GM12892 (cell line): Measurements from ENCODE around the gene ZMPSTE24.
A peak's percentile ranks its signal among the peaks of the same experiment; 100 is the strongest.
"Not testable (repeated sequence)": the region's sequence is repeated elsewhere in the genome, so short reads cannot be mapped to it uniquely, and the experiment has no call there.

Experiments
- DNase-seq: peaks from one replicate; pipeline ENCODE4 v3.0.0; 2011; ENCODE audit not compliant: insufficient read length
- FAIRE-seq: peaks from 2 replicates; lab custom pipeline; 2011; peaks lifted over from hg19 to GRCh38; lab: Jason Lieb, UNC
- POLR2A ChIP-seq: IDR thresholded peaks from 2 replicates; pipeline ENCODE4 v1.6.1; 2011; ENCODE audit warnings: low read depth, low read length, control low read depth
- POLR2AphosphoS5 ChIP-seq: IDR thresholded peaks from 2 replicates; pipeline ENCODE4 v1.6.1; 2011; ENCODE audit warnings: low read depth, low read length, control low read depth
- TAF1 ChIP-seq: IDR thresholded peaks from 2 replicates; pipeline ENCODE4 v1.6.1; 2011; ENCODE audit warnings: low read depth, mild to moderate bottlenecking, control low read depth, low read length, borderline replicate concordance

Gene ZMPSTE24

GRCh38 chr1:40315239-40315794 is 57.3 kb downstream of the ZMPSTE24 start:
- peak; percentile 93 for FAIRE-seq
- TF ChIP-seq POLR2A: peak; percentile 68
- TF ChIP-seq TAF1: peak; percentile 35; the same call in 1 of the 2 replicates
- 0 out of 2 replicates have a peak, but pooled peaks have one; percentile 36 for TF ChIP-seq POLR2AphosphoS5
- DNase-seq: peak; percentile 69

DNA sequence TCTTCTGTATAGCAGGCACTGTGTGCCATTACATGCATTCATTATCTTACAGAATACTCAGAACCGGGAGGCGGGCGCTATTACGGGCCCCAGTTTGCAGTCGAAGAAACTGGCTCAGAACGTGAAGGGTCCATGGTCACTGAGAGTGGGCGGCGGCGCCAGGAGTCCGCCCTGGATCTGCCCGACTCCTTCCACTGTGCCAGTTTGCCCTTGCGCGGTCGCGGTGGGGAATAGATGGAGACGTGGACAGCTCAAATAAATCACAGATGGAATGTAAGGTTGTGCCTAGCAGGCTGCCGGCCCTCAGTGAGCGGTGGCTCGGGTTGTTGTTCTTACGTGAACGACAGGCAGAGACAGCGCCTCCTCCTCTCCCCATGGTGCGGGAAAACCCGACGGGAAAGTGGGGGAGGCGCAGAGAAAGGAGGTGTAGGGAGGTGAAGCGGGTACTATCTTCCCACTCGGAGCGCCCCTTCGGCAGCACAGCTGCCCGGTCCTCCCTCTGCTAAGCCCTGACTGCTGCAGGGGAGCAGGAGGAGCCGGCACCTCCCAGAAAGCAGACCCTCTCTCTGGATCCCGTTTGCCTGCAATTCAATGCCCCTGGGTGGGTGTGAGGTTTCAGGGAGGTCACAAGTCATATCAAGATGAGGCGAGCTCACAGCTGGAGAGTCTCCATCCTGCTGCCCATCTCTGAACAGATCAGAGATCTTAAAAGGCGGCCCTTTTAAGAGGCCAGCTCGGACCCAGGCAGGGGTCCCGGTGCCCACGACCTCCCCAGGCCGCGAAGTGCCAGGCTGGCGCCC is 58.0 kb downstream of the ZMPSTE24 start:
- FAIRE-seq: peak; percentile 89
- TF ChIP-seq POLR2A (no peak), POLR2AphosphoS5 (no peak)
- no peak for DNase-seq

DNA sequence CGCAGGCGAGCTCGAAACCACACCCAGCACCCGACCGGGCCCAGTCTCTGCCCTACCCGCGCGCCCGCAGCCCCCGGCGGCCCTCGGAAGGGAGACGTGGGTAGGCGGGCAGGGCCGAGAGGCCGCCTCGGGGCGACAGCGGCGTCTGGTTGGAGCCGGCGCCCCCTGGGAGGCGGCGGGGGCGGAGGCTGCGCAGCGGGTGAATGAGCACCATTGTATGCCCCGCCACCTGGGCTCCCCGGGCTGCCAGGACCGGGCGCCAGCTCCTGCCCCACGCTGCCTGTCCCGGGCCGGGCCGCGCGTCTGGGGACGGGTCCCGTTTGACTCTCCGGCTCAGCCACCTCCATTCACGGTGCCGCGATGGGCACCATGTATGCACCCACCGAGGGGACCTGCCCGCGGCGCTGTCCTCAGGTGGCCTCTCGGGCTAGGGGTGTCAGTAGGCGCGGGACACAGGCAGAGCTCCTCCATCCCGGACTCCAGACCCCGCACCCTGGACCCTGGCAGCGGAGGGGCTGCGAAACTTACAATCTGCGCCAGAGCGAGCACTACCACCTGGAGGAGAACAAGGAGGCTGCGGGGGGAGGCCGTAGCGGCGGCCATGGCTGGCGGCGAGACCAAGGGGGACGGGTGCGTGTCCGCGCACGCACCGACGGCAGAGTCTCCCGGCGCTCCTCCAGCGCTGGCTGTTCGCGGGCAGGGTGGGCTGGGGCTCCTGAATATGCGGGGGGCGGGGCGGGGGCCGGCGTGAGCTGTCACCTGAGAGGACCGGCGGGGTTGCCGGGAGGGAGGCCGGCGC is 58.8 kb downstream of the ZMPSTE24 start, which contains the start of gene COL9A2:
COL9A2 (minus strand) TSS at position 692 of the 799 bp plus-strand sequence; CDS start at position 603, 89 bp downstream.
- TF ChIP-seq POLR2AphosphoS5: no peak
- no peak for TF ChIP-seq TAF1
- no peak for TF ChIP-seq POLR2A
- DNase-seq: peak; percentile 55
- FAIRE-seq: peak; percentile 42

- FAIRE-seq (no peak), DNase-seq (no peak)
- no peak for TF ChIP-seq TAF1
- no peak for TF ChIP-seq POLR2AphosphoS5
- no peak for TF ChIP-seq POLR2A
These were observed 59.5 kb downstream of the ZMPSTE24 start for GRCh38 chr1:40317394-40318074.

- TF ChIP-seq TAF1: no peak
- TF ChIP-seq POLR2AphosphoS5: no peak
- TF ChIP-seq POLR2A: no peak
- FAIRE-seq (no peak), DNase-seq (no peak)
These were observed 60.4 kb downstream of the ZMPSTE24 start for GRCh38 chr1:40318476-40318875.

DNA sequence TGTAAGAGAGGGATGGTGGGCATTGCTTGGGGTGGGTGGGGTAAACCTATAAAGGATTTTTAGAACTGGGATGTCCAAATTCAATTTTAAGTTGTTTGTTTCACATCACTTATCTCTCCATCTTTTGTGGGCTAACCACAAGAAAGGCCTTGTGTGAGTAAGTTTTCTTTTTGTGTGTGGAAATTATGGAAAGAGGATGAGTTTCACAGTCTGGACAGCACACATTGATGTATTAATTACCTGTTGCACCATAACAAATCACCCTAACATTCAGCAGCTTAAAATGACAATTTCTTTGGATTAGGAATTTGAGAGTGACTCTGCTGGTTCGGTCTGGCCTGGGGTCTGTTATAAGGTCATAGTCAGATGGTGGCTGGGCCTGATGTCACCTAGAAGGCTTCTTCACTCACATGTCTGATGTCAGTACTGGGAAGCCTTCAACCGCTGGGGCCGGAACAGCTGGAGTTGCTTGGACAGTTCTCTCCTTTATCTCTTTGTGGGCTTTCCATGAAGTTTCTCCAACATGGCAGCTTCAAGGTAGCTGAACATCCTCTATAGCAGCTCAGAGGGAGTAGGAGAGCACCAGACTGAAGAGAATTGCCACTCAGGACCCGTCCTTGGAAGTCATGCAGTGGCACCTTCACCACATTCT is 61.1 kb downstream of the ZMPSTE24 start:
- TF ChIP-seq POLR2A (no peak), POLR2AphosphoS5 (no peak), TAF1 (no peak)
- no peak for DNase-seq
- no peak for FAIRE-seq

DNA sequence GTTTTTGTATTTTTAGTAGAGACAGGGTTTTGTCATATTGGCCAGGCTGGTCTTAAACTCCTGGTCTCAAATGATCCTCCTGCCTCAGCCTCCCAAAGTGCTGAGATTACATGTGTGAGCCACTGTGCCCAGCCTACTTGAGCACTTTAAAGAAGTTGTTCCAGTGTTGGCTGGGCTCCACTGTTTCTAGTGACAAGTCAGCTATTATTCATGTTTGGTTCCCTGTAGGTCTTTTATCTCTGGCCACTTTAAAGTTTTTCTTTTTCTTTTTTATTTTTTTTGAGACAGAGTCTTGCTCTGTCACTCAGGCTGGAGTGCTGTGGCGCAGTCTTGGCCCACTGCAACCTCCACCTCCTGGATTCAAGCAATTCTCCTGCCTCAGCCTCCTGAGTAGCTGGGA is 73.4 kb downstream of the ZMPSTE24 start:
- DNase-seq, FAIRE-seq: not testable (repeated sequence)

GRCh38 chr1:40332695-40333094 is 74.7 kb downstream of the ZMPSTE24 start:
- no peak for DNase-seq
- no peak for TF ChIP-seq TAF1
- FAIRE-seq: no peak

- FAIRE-seq: no peak
- DNase-seq: no peak
- TF ChIP-seq POLR2A: no peak
- no peak for TF ChIP-seq POLR2AphosphoS5
- no peak for TF ChIP-seq TAF1
These were observed 79.4 kb downstream of the ZMPSTE24 start for GRCh38 chr1:40337443-40337842.

DNA sequence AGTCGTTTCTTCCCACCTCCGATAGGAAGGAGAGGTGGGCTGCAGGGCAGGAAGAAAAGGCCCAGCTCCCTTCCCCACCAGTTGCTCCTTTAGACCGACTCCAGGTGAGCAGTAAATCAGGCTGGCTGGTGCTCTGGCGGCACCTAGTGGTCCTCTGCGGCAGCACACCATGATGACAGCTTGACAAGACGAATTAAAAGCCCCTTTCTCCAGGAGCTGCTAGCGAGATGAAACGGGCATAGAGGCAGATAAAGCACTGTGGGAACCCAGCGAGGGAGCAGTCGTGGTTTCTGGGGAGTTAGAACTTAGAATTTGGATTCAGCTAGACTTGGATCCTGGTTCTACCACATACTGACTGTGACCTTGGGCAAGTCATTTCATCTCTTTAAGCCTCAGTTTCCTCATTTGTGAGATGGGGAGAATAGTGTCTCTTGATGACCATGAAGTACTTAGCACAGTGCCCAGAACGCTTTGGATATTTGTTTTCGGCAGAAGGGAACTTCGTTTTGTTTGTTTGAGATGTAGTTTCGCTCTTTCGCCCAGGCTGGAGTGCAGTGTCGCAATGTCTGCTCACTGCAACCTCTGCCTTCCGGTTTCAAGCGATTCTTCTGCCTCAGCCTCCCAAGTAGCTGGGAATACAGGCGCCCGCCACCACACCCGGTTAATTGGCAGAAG is 80.8 kb downstream of the ZMPSTE24 start:
- DNase-seq (peak; percentile 46), FAIRE-seq (peak; percentile 92)
- TF ChIP-seq TAF1: no peak
- TF ChIP-seq POLR2A: no peak
- no peak for TF ChIP-seq POLR2AphosphoS5
